PC-9 (cell line): ENCODE measurements around the gene GART.

Experiments used
- CTCF ChIP-seq: fragments of 200-600 bp; sonication (generic); conservative IDR thresholded peaks from 2 replicates; pipeline ENCODE4 v1.6.1; 2017; ENCODE audit warnings: mixed run types, antibody characterized with exemption, mild to moderate bottlenecking, moderate library complexity
- EZH2 ChIP-seq: fragments of 200-600 bp; sonication (generic); IDR thresholded peaks from 2 replicates; pipeline ENCODE4 v1.8.0; 2017; ENCODE audit warnings: antibody characterized with exemption, low read depth

GRCh38 chr21:33455686-33456446 is 86.1 kb downstream of the GART start:
- TF ChIP-seq CTCF (no peak), EZH2 (no peak)
